GM12878 (cell line): Measurements from ENCODE around the gene MICAL3. TPM values are rescaled to one million over a fixed set of nuclear protein-coding genes. Genes with fewer than 3 reads are reported as not detected.
A peak's percentile ranks its signal among the peaks of the same experiment; 100 is the strongest.

Experiments used
- ATAC-seq: fragments of 200-7000 bp; cut with Tn5 transposase; 3 replicates; pipeline ENCODE4 v1.9.1; 2020; ENCODE audit warnings: mild to moderate bottlenecking, moderate library complexity
- BruUV-seq: library from RNA; stranded (reverse); fragments of 400-500 nt; replicated peaks from 2 replicates; lab custom pipeline; 2021; lab: Mats Ljungman, UMichigan
- CTCF ChIA-PET: fragments of 300-600 bp; sonication (Branson Sonifier 250); formaldehyde crosslinking; extraction: SDS; loops from one replicate; lab custom pipeline; 2021; ENCODE audit warnings: inconsistent platforms; lab: Yijun Ruan, JAX
- POLR2A ChIA-PET: fragments of 350-600 bp; formaldehyde crosslinking; extraction: SDS; loops from one replicate; lab custom pipeline; 2021; ENCODE audit warnings: inconsistent platforms; lab: Charles Lee
- RAD21 ChIA-PET: fragments of 300-600 bp; sonication (Branson Sonifier 250); formaldehyde crosslinking; loops from one replicate; lab custom pipeline; 2023; ENCODE audit warnings: antibody characterized with exemption; ENCODE audit not compliant: unreplicated experiment; lab: Charles Lee
- SMC1A ChIA-PET: fragments of 300-600 bp; sonication (Branson Sonifier 250); formaldehyde crosslinking; loops from one replicate; lab custom pipeline; 2023; ENCODE audit not compliant: unreplicated experiment, uncharacterized antibody; lab: Charles Lee
- DNase-seq: peaks from one replicate; pipeline ENCODE4 v3.0.0-alpha.2; 2011; ENCODE audit warnings: low read depth, low spot score
- FAIRE-seq: peaks from 3 replicates; lab custom pipeline; 2011; peaks lifted over from hg19 to GRCh38; lab: Jason Lieb, UNC
- H2AFZ ChIP-seq: 2 replicates; pipeline ENCODE4 v1.6.0; 2011; ENCODE audit warnings: low read depth, low read length, control low read depth; ENCODE audit not compliant: control insufficient read depth
- H3K27ac ChIP-seq: 2 replicates; pipeline ENCODE4 v1.5.1; 2011; ENCODE audit warnings: control low read depth; ENCODE audit not compliant: control insufficient read depth, insufficient read depth
- H3K27me3 ChIP-seq, 2 experiments: replicated peaks in 1 of 2; 2 replicates each; pipeline versions ENCODE4 v1.6.0 to v1.6.1; 2011; ENCODE audit warnings: low read length in 1 of 2; ENCODE audit not compliant: control insufficient read depth in 2 of 2, insufficient read depth in 2 of 2
- H3K36me3 ChIP-seq, 2 experiments: 2 replicates each; pipeline ENCODE4 v1.5.1; 2011; ENCODE audit warnings: low read length in 1 of 2; ENCODE audit not compliant: control insufficient read depth in 2 of 2, insufficient read depth in 2 of 2
- H3K4me1 ChIP-seq: 2 replicates; pipeline ENCODE4 v1.6.1; 2011; ENCODE audit warnings: mild to moderate bottlenecking, low read length, moderate library complexity, mixed read lengths; ENCODE audit not compliant: control insufficient read depth, insufficient read depth
- H3K4me2 ChIP-seq: 2 replicates; pipeline ENCODE4 v1.6.0; 2011; ENCODE audit warnings: control low read depth; ENCODE audit not compliant: control insufficient read depth, insufficient read depth
- H3K4me3 ChIP-seq: fragments of 200-600 bp; sonication (generic); 2 replicates; pipeline ENCODE4 v1.5.1; 2016
- H3K79me2 ChIP-seq: 2 replicates; pipeline ENCODE4 v1.6.0; 2011; ENCODE audit warnings: low read length; ENCODE audit not compliant: control insufficient read depth, insufficient read depth
- H3K9ac ChIP-seq: 2 replicates; pipeline ENCODE4 v1.8.0; 2011; ENCODE audit warnings: low read length, control low read depth, mixed read lengths; ENCODE audit not compliant: control insufficient read depth, insufficient read depth
- H3K9me3 ChIP-seq: replicated peaks from 3 replicates; pipeline ENCODE4 v1.5.1; 2011; ENCODE audit warnings: mild to moderate bottlenecking, low read length; ENCODE audit not compliant: control insufficient read depth, insufficient read depth
- H4K20me1 ChIP-seq: 2 replicates; pipeline ENCODE4 v1.6.0; 2011; ENCODE audit not compliant: control insufficient read depth, insufficient read depth
- CHD4 ChIP-seq: fragments of 200-600 bp; sonication (generic); IDR thresholded peaks from 2 replicates; pipeline ENCODE4 v1.6.1; 2016; ENCODE audit warnings: mild to moderate bottlenecking
- JUND ChIP-seq: IDR thresholded peaks from 2 replicates; pipeline ENCODE4 v1.6.1; 2012; ENCODE audit warnings: low read depth, mild to moderate bottlenecking, low read length, improper control_type of control experiment, moderate library complexity
- KDM1A ChIP-seq: fragments of 200-600 bp; sonication (generic); IDR thresholded peaks from 2 replicates; pipeline ENCODE4 v1.6.1; 2016; ENCODE audit warnings: borderline replicate concordance
- RAD21 ChIP-seq: IDR thresholded peaks from 2 replicates; pipeline ENCODE4 v1.6.1; 2011; ENCODE audit warnings: mild to moderate bottlenecking, low read depth, low read length, moderate library complexity; ENCODE audit not compliant: insufficient read depth
- RCOR1 ChIP-seq: conservative IDR thresholded peaks from 2 replicates; pipeline ENCODE4 v1.6.1; 2012; ENCODE audit warnings: low read depth, low read length, improper control_type of control experiment
- ZNF274 ChIP-seq: IDR thresholded peaks from one replicate; pipeline ENCODE4 v1.8.0; 2011; ENCODE audit not compliant: insufficient read length, insufficient read depth
- ZNF622 ChIP-seq: fragments of 450-650 bp; IDR thresholded peaks from 2 replicates; pipeline ENCODE4 v1.6.1; 2017; ENCODE audit warnings: mild to moderate bottlenecking, inconsistent platforms
- WGBS: methylation state at CpG from one replicate; pipeline ENCODE4 v1.1.6; 2016; ENCODE audit warnings: low lambda C conversion rate; ENCODE audit not compliant: insufficient replicate concordance, insufficient coverage; ENCODE audit errors: missing lambda C conversion rate; 5-methylcytosine and 5-hydroxymethylcytosine counted together
- in situ Hi-C: fragments of 300-500 bp; cut with MboI; formaldehyde crosslinking; loops from 9 replicates; pipeline ENCODE4 v1.14.3; 2018; ENCODE audit warnings: mixed read lengths
- intact Hi-C: fragments of 100-400 bp; cut with micrococcal nuclease; formaldehyde crosslinking; loops from one replicate; pipeline ENCODE4 v1.14.2; 2022; ENCODE audit not compliant: unreplicated experiment
- polyA plus RNA-seq, 11 experiments: library from polyadenylated mRNA; depleted of rRNA in 4 of 11; unstranded in 6 of 11; stranded (reverse) in 5 of 11; fragments of >200 nt; fragmentation: Nextera tagmentation in 4 of 11; fragmentation: Illumina TruSeq in 1 of 11; extraction: Ambion mirVana in 4 of 11; extraction: Trizol in 1 of 11; gene quantifications; 1 replicate in 1 of 11; 2 replicates in 10 of 11; pipeline versions ENCODE4 v1.2.1 to v1.2.3, GENCODE V29; 2011 to 2016; ENCODE audit warnings: inconsistent platforms in 2 of 11, missing spikeins in 2 of 11, low read depth in 1 of 11
- total RNA-seq, 4 experiments: library from RNA; depleted of rRNA in 3 of 4; stranded (reverse); fragments of >200 nt in 3 of 4; fragmentation: Illumina TruSeq in 1 of 4; extraction: Trizol in 1 of 4; gene quantifications; 2 replicates each; pipeline versions ENCODE4 v1.2.1 to v1.2.3, GENCODE V29; 2013 to 2021

The MICAL3 gene
- total and polyA plus RNA-seq, 10 of the 15 experiments (the other 5 are each of a cell fraction or from before 2014, with no cell fraction given): 2.6 to 92.2 (median 24.0) TPM

DNA sequence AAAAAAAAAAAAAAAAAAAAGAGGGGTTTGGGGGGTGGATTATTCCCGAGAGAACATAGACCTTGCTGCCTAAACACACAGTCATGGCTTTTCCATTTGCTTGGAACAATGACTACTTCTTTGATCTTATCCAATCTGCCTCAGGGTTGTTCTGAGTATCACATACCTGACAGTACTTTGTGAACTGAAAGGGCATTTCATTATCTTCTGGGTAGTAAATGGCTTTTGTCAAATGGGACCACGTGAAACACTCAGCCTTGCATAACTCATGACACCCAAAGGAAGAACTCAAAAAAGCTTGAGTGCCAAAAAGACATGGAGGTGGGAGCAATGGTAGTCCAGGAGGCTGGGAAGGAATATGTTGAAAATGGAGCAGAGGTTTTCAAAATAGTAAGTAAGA, 126.9 kb downstream of the MICAL3 start (continued):
- TF ChIP-seq KDM1A (no peak), RCOR1 (no peak), JUND (no peak)
- TF ChIP-seq, all 136 proteins: peak for 0

DNA sequence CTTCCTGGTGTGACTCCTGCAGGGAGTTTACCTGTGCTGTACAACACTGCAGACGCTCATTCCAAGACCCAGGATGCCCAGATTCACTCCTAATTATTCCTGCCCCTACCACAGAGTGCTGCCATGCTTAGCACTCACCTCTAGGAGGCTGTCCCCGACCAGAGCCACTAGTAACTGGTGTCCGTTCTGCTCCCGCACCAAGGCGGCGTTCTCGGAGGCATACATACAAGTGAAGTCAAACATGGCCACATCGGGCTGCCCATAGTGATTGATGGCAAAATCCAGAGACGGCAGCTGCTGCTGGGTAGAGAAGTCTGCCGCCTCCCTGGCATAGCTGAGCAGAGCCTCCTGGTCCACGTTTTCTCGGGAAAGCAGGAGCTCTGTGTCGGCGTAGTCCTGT, 127.8 kb downstream of the MICAL3 start:
- BruUV-seq: no TSS peak
- WGBS: 75% methylated on average over 14 of the region's 14 CpGs
- H3K79me2 ChIP-seq: no peaks in the 10 kb centered on the region
- ChIA-PET POLR2A (interaction anchor here (0.5 kb wide), 1 partner anchor 161 kb away, joined by 3 read pairs; no protein-coding TSS in a partner anchor), SMC1A (no interaction called here), CTCF (interaction anchor here (1.4 kb wide), 1 partner anchor 180 kb away, joined by 3 read pairs; no protein-coding TSS in a partner anchor), RAD21 (no interaction called here)
- H3K27ac ChIP-seq: no peak overlapping the region
- 0 out of 2 replicates have a peak, but pooled peaks cover 6% of the 10 kb centered on the region for H3K4me1 ChIP-seq
- no peak for DNase-seq
- no peak overlapping the region for H3K4me2 ChIP-seq
- in situ Hi-C loops (no loop called here), intact Hi-C loops (no loop called here)
- TF ChIP-seq ZNF274 (no peak), ZNF622 (no peak), RAD21 (0 out of 2 replicates have a peak, but pooled peaks have one; percentile 3), CHD4 (no peak)
- ATAC-seq: no peak
- no peaks in the 10 kb centered on the region for H3K9me3 ChIP-seq
- FAIRE-seq: no peak
- H3K27me3 ChIP-seq: no peaks in the 10 kb centered on the region
- no peak overlapping the region for H3K4me3 ChIP-seq
- no peak overlapping the region for H3K9ac ChIP-seq
- H3K36me3 ChIP-seq: peaks cover 31 to 33% of the 10 kb centered on the region in 2 experiments
- H4K20me1 ChIP-seq: no peaks in the 10 kb centered on the region
- no peak overlapping the region for H2AFZ ChIP-seq
